HG03025 (cell line): ENCODE results near the gene MAPT.
"Not testable (repeated sequence)": the region's sequence is repeated elsewhere in the genome, so short reads cannot be mapped to it uniquely, and the experiment has no call there.

Experiments used
- ATAC-seq: cut with Tn5 transposase; IDR thresholded peaks from one replicate; pipeline ENCODE4 v1.9.1; 2021; ENCODE audit warnings: mild to moderate bottlenecking, moderate library complexity; ENCODE audit not compliant: unreplicated experiment, low FRiP score

MAPT gene

GRCh38 chr17:45895969-45896785, 1.8 kb downstream of the MAPT start:
- ATAC-seq, result no peak

- ATAC-seq, result no peak
These were observed 2.7 kb downstream of the MAPT start for GRCh38 chr17:45896803-45897693.

- no peak for ATAC-seq
These were observed 5.8 kb downstream of the MAPT start for GRCh38 chr17:45900136-45900535.

- no peak for ATAC-seq
These were observed 6.5 kb downstream of the MAPT start for GRCh38 chr17:45900723-45901415.

- ATAC-seq, result no peak
These were observed 8.6 kb downstream of the MAPT start for GRCh38 chr17:45902892-45903346.

DNA sequence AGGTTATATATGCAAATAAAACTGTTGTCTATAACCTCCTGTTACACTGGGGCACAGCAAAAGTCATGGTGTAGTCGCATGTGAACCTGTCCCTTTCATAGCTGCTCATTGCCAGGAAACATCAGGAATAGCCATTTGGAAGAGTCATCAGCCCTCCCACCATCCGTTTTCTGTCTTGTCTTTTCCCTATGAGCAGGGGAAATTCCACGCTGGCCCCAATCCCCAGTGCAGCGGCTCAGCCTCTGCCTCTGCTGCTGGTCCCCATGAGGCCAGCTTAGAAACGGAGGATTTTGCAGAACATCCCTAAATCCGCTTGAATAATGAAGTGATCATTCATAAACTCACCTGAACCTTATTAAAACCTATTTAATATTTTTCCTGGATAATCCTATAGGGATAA, 10.5 kb downstream of the MAPT start:
- ATAC-seq, result no peak

- no peak for ATAC-seq
These were observed 11.5 kb downstream of the MAPT start for GRCh38 chr17:45905814-45906213.

GRCh38 chr17:45906237-45906636, 11.9 kb downstream of the MAPT start:
- ATAC-seq, result no peak

GRCh38 chr17:45906927-45907622, 12.7 kb downstream of the MAPT start:
- no peak for ATAC-seq

GRCh38 chr17:45907750-45908395, 13.5 kb downstream of the MAPT start:
- ATAC-seq, result no peak

- ATAC-seq, result no peak
These were observed 14.1 kb downstream of the MAPT start for GRCh38 chr17:45908460-45908859.

DNA sequence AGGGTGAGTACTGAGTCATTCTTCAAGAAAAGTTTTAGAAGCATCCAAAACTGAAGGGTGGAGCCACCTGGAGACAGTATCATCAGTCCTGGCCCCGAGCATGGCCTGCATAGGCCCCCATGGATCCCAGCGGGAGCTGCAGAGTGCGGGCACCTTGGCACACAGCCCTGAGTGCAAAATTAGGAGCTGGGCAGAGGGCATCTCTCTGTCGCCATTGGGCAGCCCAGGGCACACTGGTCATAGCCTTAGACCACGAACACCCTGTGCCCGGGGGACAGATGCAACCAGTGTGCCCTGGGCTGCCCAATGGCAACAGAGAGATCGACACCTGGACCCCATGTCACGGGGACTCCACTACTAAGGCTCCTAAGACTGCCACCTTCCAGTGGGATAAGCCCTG, 14.6 kb downstream of the MAPT start:
- ATAC-seq, result no peak

DNA sequence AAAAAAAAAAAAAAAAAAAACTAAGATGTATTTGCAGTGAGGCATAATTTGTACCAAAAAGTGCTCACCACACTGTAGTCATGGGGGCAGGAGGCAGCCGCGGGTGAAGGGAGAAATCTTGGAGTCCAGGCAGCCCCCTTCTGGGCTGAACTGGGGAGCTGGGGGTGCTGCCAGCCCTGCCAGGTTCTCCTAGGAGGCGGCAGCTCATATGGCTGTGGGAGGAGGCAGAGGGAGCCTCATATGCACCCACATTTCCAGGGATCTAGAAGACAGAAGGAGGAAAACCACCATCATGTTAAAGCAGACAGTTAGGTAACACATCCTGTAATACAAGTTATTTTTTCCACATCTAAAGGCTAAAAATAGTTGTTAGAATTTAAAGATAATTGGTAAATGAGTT, 16.3 kb downstream of the MAPT start:
- no peak for ATAC-seq

DNA sequence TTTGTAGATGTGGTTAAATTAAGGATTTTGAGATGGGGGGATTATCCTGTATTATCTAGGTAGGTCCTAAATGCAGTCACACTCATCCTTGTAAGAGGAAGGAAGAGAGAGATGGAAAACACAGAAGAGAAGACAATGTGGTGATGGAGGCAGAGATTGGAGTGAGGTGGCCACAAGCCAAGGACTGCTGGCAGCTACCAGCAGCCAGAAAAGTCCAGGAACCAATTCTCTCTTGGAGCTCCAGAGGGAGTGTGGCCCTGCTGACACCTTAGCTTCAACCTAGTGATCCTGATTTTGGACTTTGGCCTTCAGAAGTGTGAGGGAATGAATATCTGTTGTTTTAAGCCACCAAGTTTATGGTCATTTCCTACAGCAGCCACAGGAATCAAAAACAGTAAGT, 18.0 kb downstream of the MAPT start:
- ATAC-seq, result no peak

DNA sequence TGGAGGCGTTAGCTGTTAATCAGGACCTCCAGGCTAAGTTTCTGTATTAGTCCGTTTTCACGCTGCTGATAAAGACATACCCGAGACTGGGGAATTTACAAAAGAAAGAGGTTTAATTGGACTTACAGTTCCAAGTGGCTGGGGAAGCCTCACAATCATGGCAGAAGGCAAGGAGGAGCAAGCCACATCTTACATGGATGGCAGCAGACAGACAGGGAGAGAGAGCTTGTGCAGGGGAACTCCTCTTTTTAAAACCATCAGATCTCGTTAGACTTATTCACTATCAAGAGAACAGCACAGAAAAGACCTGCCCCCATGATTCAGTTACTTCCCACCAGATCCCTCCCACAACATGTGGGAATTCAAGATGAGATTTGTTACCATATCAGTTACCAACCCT, 18.7 kb downstream of the MAPT start:
- not testable (repeated sequence) for ATAC-seq

GRCh38 chr17:45914047-45914717, 19.8 kb downstream of the MAPT start:
- no peak for ATAC-seq

DNA sequence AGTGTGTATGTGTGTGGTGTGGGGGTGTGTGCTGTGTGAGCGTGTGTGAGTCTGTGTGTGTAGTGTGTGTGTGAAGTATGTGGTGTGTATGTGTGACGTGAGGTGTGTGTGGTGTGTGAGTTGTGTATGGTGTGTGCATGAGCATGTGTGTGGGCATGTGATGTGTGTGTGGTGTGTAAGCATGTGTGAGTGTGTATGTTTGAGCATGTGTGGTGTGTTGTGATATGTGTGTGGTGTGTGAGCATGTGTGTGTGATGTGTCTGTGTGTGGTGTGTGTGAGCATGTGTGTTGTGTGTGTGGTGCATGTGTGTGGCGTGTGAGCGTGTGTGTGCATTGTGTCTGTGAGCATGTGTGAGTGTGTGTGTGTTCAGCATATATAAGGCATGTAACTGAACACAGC, 20.9 kb downstream of the MAPT start:
- ATAC-seq, result no peak

- no peak for ATAC-seq
These were observed 22.7 kb downstream of the MAPT start for GRCh38 chr17:45917081-45917480.

- no peak for ATAC-seq
These were observed 23.9 kb downstream of the MAPT start for GRCh38 chr17:45918241-45918745.
